ENCODE data around the gene SPATA31D3.

The SPATA31D3 gene

DNA sequence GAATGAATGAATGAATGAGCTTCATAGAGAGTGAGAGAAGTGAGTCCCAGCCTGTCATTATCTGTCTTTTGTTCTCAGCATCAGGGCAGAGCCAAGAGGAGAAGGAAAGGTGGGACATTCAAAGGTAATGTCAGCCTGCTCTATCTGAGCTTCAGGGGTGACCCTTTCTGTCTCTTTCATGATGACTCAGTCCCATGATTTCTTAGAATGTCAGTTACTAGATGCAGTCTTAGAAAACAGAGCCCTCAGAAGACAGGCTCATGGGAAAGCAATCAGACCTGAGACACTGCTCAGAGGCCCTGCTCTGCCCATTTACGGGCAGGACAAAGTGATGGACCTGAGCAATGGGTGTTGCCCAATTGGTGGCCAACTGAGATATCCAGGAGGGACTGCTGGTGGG, 46.4 kb downstream of the SPATA31D3 start:
- TF ChIP-seq, protein P1, sequence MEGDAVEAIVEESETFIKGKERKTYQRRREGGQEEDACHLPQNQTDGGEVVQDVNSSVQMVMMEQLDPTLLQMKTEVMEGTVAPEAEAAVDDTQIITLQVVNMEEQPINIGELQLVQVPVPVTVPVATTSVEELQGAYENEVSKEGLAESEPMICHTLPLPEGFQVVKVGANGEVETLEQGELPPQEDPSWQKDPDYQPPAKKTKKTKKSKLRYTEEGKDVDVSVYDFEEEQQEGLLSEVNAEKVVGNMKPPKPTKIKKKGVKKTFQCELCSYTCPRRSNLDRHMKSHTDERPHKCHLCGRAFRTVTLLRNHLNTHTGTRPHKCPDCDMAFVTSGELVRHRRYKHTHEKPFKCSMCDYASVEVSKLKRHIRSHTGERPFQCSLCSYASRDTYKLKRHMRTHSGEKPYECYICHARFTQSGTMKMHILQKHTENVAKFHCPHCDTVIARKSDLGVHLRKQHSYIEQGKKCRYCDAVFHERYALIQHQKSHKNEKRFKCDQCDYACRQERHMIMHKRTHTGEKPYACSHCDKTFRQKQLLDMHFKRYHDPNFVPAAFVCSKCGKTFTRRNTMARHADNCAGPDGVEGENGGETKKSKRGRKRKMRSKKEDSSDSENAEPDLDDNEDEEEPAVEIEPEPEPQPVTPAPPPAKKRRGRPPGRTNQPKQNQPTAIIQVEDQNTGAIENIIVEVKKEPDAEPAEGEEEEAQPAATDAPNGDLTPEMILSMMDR (IDR thresholded peaks at IDR 0.05; ENCODE audit: extremely low read depth, insufficient read depth, missing control alignments): no peak
- DNase-seq (ENCODE audit: low spot score): no peak
- in situ Hi-C loops (cut with MboI; ENCODE audit: low pct_unique_long_range_greater_than_20kb, low sequenced_read_pairs, unreplicated experiment): no loop called here

DNA sequence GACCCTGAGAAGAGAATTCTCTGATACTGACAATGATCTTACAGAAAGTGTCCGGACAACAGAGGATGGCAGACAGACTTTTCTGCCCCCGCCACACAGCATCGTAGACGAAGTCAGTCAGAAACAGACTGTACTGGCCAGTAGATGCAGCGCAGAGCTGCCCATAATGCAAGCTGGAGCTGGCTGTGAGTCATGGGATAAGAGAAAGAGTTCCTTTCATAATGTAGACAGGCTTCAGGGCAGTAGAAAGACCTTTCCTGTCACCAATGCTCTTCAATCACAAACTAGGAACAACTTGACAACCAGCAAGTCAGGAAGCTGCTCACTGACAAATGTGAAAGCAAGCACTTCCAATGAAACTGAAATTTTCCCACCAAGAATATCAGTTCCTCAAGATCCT, 50.4 kb downstream of the SPATA31D3 start:
- DNase-seq (ENCODE audit: low spot score): no peak
- in situ Hi-C loops (cut with MboI; ENCODE audit: low pct_unique_long_range_greater_than_20kb, low sequenced_read_pairs, unreplicated experiment): no loop called here
- TF ChIP-seq, protein P1 (IDR thresholded peaks at IDR 0.05; ENCODE audit: extremely low read depth, insufficient read depth, missing control alignments): no peak
